DOHH2 (cell line): ENCODE data around the gene ARHGAP22.

Experiments used
- CTCF ChIP-seq: fragments of 200-600 bp; sonication (generic); IDR thresholded peaks from one replicate; pipeline ENCODE4 v1.5.1; 2014; ENCODE audit warnings: antibody characterized with exemption, mild to moderate bottlenecking, low read depth, low read length; ENCODE audit not compliant: poor library complexity, severe bottlenecking
- EZH2phosphoT487 ChIP-seq: fragments of 200-600 bp; sonication (generic); IDR thresholded peaks from 2 replicates; pipeline ENCODE4 v1.6.1; 2017; ENCODE audit warnings: borderline replicate concordance, mild to moderate bottlenecking, antibody characterized with exemption, low read length, moderate library complexity, mixed read lengths

- no peak for TF ChIP-seq CTCF
- TF ChIP-seq EZH2phosphoT487 = no peak
Measured at GRCh38 chr10:48648172-48648942, 43.5 kb upstream of the ARHGAP22 start.
